NK-92 (cell line): ENCODE results near the gene AP5Z1.
"Not testable (repeated sequence)": the region's sequence is repeated elsewhere in the genome, so short reads cannot be mapped to it uniquely, and the experiment has no call there.

Source experiments
- DNase-seq: peaks from one replicate; lab custom pipeline; 2025; ENCODE audit not compliant: unreplicated experiment; lab: John Stamatoyannopoulos, UW

The AP5Z1 gene

DNA sequence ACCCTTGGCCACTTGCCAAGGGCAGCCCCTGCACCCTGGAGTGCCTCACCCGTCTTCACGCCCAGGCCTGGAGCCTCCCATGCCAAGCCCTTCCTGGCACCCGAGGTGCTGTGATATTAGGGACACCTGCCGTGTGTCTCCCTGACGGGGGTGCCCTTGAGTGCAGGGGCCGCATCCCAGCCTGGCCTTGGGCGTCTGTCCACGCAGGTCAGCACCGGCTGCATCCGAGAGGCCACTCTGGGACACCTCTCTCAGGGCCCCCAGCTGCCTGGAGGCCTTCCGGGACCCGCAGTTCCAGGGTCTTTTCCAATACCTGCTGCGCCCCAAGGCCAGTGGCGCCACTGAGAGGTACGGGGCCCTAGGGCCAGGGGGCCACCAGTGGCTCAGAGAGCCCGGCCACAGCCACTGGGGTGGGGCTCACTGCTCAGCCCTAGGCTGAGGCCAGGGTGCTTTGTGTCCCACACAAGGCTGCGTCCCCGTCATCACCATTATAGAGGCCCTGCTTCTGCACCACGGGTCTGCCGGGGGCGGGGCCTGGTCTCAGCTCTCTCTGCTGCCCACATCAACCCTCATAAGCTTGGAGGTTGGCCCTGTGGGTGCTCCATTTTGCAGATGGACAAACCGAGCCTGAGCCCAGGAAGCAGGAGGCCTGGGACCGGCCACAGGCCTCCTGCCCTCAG, 12.7 kb downstream of the AP5Z1 start:
- DNase-seq, result no peak

DNA sequence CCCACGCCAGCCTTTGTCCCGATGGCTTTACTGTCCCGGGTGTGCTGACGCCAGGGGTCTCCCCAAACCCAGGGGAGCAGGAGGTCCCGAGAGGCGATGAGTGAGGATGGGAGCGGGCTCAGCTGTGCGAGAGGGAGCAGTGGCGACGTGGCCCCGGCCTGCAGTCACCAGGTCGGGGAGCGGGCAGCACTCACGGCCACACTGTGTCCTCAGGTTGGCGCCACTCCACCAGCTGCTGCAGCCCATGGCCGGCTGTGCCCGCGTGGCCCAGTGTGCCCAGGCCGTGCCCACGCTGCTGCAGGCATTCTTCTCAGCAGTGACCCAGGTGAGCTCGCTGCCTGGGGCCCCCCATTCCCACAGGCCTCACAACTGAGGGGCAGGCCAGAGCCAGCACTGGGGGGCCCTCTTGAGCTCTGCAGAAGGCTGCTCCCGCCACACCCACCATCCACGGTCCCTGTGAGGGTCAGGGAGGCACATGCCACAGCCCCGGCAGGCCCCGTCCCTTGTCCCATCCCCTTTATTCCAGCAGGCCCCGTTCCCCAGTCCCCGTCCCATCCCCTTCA, 13.3 kb downstream of the AP5Z1 start:
- no peak for DNase-seq

DNA sequence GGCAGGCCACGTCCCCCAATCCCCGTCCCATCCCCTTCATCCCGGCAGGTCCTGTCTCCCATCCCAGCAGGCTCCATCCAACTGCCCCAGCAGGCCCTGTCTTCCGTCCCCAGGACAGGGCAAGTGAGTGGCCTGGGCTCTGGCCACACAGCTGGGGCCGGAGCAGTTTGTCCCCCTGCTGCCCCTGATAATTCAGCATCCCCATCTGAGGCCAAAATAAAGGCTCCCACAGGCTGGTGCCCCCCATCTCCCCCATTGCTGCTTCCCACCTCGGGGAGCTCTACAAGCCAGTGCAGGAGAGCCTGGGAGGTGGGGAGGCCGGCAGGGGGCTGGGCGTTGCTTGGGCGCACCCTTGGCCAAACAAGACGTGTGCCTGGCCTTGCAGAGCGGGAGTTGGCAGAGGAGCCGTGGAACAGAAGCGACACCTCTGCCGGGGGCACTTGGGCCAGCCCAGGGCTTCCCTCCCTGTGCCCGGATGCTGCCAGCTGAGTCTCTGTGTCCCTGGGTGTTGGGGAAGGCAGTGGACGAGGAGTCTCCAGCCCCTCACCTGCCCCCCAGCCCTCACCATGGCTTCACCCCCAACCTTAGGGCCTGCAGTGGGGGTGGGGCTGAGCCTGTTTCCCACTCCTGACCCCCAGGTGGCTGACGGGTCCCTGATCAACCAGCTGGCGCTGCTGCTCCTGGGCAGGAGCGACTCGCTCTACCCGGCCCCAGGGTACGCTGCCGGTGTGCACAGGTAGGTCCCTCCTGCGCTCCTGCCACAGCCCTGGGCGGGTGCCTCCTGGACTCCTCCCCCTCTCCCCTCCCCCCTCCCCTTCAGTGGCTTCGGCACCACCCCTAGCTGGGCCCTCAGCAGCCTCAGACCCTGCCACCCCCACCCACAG, 14.0 kb downstream of the AP5Z1 start:
- DNase-seq, result no peak

DNA sequence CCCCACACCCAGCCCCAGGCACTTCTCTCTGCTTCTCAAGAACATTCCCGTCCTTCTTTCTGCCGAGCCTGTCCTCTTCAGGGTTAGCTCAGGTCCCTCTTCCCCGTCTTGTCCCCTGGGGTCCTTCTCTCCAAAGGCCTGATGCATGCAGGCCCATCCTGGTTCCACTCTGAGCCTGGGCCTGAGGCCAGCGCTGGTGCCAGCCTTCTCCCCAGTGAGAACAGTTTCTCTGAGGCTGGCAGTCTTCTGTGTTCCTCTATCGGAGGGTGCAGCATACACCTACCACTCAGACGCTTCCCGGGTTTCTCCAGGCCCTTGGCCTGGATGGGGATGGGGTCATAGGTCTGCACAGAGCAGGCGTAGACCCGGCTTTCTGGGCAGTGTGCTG, 14.6 kb downstream of the AP5Z1 start:
- DNase-seq, result no peak

DNA sequence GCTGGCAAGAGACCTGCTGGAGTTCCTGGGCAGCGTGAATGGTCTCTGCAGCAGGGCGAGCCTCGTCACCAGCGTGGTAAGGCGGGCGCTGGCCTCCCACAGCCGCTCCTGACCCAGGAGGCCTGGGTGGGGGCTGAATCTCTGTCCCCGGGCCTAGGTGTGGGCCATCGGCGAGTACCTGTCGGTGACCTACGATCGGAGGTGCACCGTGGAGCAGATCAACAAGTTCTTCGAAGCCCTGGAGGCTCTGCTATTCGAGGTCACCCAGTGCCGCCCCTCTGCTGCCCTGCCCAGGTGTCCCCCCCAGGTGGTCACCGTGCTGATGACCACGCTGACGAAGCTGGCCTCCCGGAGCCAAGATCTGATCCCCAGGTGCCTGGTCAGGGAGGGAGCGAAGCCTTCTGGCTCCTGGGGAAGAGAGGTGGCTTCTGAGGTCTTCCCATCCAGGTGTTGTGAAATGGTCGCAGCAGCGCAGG, 15.1 kb downstream of the AP5Z1 start:
- DNase-seq, result no peak

DNA sequence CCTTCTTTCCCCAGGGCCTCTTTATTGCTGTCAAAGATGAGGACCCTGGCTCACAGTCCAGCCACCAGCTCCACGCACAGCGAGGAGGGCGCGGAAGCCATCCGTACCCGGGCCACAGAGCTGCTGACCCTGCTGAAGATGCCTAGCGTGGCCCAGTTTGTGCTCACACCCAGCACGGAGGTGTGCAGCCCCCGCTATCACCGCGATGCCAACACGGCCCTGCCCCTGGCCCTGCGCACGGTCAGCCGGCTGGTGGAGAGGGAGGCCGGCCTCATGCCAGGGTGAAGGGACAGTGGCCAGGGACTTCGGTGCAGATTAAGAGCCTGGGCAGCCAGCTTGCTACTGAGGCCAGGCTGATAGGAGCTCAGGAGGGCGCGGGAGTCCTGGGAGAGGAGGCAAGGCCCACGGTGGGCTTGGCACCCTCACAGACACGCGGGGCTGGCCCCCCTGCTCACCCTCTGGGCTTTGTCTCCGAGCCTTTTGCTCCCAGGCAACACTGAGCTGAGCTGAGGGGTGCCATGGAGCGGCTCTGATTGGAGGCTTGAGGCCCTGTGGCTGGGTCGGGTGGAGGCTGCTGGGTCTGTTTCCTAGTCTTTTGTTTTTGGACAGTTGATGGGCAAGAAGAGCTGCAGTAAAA, 15.8 kb downstream of the AP5Z1 start:
- DNase-seq, result no peak

DNA sequence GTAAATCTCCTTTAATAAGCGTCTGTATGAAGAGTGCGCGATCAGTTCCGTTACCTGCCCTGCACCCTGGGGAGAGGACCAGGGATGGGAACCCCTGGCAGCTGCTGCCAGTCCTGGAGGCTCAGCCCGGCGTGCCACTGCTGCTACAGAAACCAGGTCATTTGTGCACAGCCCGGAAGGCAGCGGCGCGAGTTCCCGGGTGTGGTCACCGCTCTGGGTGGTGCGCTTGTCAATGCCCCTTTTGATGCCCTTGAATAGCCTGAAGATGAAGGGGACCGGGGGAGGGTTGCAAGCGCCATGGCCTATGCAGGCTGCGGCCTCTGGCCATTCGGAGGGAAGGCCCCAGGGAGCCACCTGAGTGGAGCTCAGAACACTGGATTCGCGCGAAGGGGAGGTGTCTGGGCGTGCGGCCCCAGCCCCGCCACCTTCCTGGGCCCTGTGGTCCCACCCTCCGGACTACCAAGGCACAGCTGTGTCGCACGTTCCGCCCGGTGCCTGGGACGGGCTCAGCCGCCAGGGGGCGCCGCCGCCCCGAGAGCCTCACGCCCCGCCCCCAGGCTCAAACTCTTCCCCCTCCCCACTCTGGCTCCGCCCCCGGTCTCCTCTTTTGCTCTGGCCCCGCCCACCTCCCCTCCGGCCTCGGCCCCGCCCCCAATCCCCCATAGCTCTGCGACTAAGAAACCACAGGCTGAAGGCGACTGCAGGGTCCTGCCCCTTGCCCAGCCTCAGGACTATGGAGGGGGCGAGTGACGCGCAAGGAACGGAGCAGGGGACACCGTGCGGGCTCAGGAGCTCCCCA, 16.5 kb downstream of the AP5Z1 start:
- no peak for DNase-seq

- DNase-seq, result no peak
These were observed 17.2 kb downstream of the AP5Z1 start for GRCh38 chr7:4792537-4793126.

DNA sequence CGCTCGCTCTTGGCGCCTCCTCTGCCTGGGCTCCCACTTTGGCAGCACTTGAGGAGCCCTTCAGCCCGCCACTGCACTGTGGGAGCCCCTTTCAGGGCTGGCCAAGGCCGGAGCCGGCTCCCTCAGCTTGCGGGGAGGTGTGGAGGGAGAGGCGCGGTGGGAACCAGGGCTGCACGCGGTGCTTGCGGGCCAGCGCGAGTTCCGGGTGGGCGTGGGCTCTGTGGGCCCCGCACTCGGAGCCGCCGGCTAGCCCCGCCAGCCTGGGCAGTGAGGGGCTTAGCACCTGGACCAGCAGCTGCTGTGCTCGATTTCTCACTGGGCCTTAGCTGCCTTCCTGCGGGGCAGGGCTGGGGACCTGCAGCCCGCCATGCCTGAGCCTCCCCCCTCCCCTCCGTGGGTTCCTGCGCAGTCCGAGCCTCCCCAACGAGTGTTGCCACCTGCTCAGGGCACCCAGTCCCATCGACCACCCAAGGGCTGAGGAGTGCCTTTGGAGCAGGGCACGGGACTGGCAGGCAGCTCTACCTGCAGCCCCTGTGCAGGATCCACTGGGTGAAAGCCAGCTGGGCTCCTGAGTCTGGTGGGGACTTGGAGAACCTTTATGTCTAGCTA, 18.1 kb downstream of the AP5Z1 start:
- DNase-seq, result not testable (repeated sequence)

DNA sequence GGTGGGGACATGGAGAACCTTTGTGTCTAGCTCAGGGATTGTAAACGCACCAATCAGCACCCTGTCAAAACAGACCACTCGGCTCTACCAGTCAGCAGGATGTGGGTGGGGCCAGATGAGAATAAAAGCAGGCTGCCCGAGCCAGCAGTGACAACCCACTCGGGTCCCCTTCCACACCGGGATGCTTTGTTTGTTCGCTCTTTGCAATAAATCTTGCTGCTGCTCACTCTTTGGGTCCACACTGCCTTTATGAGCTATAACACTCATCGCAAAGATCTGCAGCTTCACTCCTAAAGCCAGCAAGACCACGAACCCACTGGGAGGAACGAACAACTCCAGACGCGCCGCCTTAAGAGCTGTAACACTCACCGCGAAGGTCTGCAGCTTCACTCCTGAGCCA, 18.7 kb downstream of the AP5Z1 start:
- not testable (repeated sequence) for DNase-seq

GRCh38 chr7:4794591-4795350, 19.3 kb downstream of the AP5Z1 start:
- DNase-seq, result no peak

DNA sequence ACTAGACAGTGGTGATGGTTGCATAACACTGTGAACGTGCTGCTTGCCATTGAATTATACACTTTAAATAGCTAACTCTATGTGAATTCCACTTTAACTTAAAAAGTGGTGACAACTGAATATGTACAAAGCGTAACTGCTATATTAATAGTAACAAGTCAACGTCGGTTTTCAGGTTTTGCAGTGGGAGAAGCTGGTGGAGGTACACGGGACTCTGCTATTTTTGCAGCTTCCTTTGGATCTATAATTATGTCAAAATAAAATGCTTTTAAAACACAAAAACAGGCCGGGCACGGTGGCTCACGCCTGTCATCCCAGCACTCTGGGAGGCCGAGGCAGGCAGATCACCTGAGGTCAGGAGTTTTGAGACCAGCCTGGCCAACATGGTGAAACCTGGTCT, 21.0 kb downstream of the AP5Z1 start:
- no peak for DNase-seq

- no peak for DNase-seq
These were observed 22.7 kb downstream of the AP5Z1 start for GRCh38 chr7:4797858-4798705.

DNA sequence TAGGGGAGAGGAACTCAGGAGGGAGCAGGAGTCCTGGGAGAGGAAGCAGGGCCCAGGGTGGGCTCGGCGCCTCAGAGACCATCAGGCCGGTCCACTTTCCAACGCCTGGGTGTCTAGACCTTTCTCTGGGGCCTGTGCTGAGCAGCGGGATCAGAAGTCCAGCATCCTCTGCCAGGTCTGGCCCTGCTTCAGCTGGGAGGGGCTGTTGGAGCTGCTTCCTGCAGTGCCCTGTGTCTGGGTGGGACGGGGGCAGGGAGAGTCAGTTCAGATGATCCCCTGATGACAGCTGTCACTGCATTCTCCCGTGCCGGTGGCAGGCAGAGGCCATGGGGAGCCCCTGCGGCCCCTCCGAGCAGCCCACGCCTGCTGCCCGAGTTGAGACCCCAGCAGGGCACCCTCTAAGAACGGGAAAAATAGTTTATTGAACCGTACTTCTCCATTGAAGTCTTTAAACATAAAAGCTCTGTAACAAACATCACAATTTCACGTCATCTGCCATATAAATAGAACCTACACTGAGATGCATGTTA, 23.3 kb downstream of the AP5Z1 start:
- DNase-seq, result no peak

GRCh38 chr7:4799508-4800268, 24.3 kb downstream of the AP5Z1 start:
- no peak for DNase-seq

- DNase-seq, result no peak
These were observed 25.1 kb downstream of the AP5Z1 start for GRCh38 chr7:4800487-4800886.
